ENCODE results near the gene RACK1.

RACK1 gene

DNA sequence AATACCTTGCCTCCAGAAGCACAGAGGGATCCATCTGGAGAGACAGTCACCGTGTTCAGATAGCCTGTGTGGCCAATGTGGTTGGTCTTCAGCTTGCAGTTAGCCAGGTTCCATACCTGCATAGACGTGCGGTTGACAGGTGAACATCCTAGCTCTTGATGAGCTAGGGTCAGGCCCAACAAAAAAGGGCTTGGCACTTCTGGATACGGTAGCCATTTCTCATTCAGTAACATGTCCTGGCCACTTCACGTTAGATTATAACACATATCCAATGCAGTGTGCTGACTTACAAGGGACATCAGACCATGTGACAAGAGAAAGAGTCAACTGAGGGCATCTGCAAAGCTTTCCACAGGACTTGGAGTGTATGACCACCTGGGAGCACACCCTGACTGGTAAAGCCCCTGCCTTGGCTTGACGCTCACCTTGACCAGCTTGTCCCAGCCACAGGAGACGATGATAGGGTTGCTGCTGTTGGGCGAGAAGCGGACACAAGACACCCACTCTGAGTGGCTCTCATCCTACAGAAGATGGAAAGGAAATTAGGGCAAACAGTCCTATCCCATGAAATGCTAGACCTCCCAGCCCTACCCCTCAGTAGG is 4.5 kb downstream of the RACK1 start:
- peaks cover 93% of the 10 kb centered on the region for H3K36me3 ChIP-seq (ENCODE audit: control insufficient read depth, low read length)
- no peak overlapping the region for H3K4me3 ChIP-seq (ENCODE audit: low read length)
- no peaks in the 10 kb centered on the region for H3K9me2 ChIP-seq (replicated peaks; ENCODE audit: control insufficient read depth, low read length)
- peaks cover 17% of the 10 kb centered on the region for H3K4me1 ChIP-seq (ENCODE audit: control insufficient read depth, low read length)
- H4K20me1 ChIP-seq (ENCODE audit: control insufficient read depth, insufficient read depth, low read depth, low read length): peaks cover 36% of the 10 kb centered on the region
- no peak overlapping the region for H3K27ac ChIP-seq (ENCODE audit: low read depth, low read length)
- peaks cover 76% of the 10 kb centered on the region for H3F3A ChIP-seq (ENCODE audit: control insufficient read depth, insufficient read depth)
- no peaks in the 10 kb centered on the region for H3K27me3 ChIP-seq (ENCODE audit: control insufficient read depth, low read length)
- no peak for TF ChIP-seq EZH2phosphoT487 (IDR thresholded peaks at IDR 0.05; ENCODE audit: borderline replicate concordance, low read length)
- TF ChIP-seq, protein P1, sequence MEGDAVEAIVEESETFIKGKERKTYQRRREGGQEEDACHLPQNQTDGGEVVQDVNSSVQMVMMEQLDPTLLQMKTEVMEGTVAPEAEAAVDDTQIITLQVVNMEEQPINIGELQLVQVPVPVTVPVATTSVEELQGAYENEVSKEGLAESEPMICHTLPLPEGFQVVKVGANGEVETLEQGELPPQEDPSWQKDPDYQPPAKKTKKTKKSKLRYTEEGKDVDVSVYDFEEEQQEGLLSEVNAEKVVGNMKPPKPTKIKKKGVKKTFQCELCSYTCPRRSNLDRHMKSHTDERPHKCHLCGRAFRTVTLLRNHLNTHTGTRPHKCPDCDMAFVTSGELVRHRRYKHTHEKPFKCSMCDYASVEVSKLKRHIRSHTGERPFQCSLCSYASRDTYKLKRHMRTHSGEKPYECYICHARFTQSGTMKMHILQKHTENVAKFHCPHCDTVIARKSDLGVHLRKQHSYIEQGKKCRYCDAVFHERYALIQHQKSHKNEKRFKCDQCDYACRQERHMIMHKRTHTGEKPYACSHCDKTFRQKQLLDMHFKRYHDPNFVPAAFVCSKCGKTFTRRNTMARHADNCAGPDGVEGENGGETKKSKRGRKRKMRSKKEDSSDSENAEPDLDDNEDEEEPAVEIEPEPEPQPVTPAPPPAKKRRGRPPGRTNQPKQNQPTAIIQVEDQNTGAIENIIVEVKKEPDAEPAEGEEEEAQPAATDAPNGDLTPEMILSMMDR (IDR thresholded peaks at IDR 0.05; ENCODE audit: low read depth, low read length, poor library complexity, severe bottlenecking): no peak
- H3K9me3 ChIP-seq (ENCODE audit: control insufficient read depth, insufficient read depth, low read length): no peaks in the 10 kb centered on the region
- peaks cover 55% of the 10 kb centered on the region for H3K79me2 ChIP-seq (ENCODE audit: control insufficient read depth, low read length)
- H3K4me2 ChIP-seq (ENCODE audit: low read length): no peak overlapping the region

DNA sequence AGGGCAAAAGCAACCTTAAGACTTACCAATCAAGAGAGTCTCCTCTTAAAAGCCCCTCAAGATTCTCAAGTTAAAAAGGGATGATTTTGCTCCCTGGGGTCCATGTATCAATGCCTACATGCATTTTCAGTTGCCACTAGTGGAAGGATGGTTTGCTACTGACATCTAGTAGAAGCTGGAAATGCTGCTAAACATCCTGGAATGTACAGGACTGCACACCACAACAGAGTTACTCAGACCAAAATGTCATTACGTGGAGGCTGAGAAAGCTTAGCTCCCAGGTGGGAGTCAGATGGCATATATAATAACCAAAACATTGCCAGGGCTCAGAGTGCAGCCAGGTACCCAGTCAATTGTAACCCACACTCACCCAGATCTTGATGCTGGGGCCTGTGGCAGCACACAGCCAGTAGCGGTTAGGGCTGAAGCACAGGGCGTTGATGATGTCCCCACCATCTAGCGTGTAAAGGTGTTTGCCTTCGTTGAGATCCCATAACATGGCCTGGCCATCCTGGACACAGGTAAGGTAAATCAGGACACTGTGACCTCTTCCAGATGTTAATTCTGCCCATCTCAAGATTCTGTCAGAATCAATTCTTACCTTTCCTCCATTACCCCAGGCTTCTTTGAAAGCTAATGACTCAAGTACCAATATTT is 5.8 kb downstream of the RACK1 start:
- H3K27me3 ChIP-seq (ENCODE audit: control insufficient read depth, low read length): no peaks in the 10 kb centered on the region
- no peak overlapping the region for H3K4me2 ChIP-seq (ENCODE audit: low read length)
- TF ChIP-seq, protein P1 (IDR thresholded peaks at IDR 0.05; ENCODE audit: low read depth, low read length, poor library complexity, severe bottlenecking): no peak
- TF ChIP-seq EZH2phosphoT487 (IDR thresholded peaks at IDR 0.05; ENCODE audit: borderline replicate concordance, low read length): no peak
- no peak overlapping the region for H3K27ac ChIP-seq (ENCODE audit: low read depth, low read length)
- H3K4me1 ChIP-seq (ENCODE audit: control insufficient read depth, low read length): peaks cover 17% of the 10 kb centered on the region
- peaks cover 95% of the 10 kb centered on the region for H3K36me3 ChIP-seq (ENCODE audit: control insufficient read depth, low read length)
- no peaks in the 10 kb centered on the region for H3K9me2 ChIP-seq (replicated peaks; ENCODE audit: control insufficient read depth, low read length)
- H3K9me3 ChIP-seq (ENCODE audit: control insufficient read depth, insufficient read depth, low read length): no peaks in the 10 kb centered on the region
- peaks cover 81% of the 10 kb centered on the region for H3F3A ChIP-seq (ENCODE audit: control insufficient read depth, insufficient read depth)
- H4K20me1 ChIP-seq (ENCODE audit: control insufficient read depth, insufficient read depth, low read depth, low read length): peaks cover 34% of the 10 kb centered on the region
- peaks cover 44% of the 10 kb centered on the region for H3K79me2 ChIP-seq (ENCODE audit: control insufficient read depth, low read length)
- H3K4me3 ChIP-seq (ENCODE audit: low read length): no peak overlapping the region

DNA sequence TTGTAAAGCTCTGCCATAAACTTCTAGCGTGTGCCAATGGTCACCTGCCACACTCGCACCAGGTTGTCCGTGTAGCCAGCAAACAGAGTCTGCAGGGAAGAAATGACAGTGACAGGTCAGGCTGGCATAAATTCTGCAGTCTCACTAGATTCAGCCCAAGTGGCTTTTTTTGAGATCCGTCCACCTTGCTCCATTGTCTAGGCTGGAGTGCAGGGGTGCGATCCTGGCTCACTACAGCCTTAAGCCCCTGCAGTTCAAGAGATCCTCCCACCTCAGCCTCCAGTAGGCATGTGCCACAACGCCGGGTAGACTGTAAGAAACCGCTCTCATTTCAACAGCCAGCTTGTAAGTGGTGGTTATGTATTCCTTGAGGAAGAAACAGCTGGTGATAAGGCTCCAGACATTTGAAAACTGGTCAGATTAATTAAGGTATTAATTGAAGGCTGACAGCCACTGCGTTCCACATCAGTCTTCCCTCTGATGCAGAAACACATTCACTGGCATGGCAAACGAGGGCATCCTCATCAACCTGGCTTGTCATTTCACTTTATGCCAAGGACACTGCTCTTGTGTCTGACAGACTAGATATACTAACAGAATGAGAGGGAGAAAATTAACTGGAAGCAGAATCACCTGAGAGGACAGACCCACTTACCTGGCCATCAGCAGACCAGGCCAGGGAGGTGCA is 6.6 kb downstream of the RACK1 start:
- no peak for TF ChIP-seq EZH2phosphoT487 (IDR thresholded peaks at IDR 0.05; ENCODE audit: borderline replicate concordance, low read length)
- TF ChIP-seq, protein P1 (IDR thresholded peaks at IDR 0.05; ENCODE audit: low read depth, low read length, poor library complexity, severe bottlenecking): no peak
- Histone ChIP-seq H4K20me1 (ENCODE audit: control insufficient read depth, insufficient read depth, low read depth, low read length) (peaks cover 26% of the 10 kb centered on the region), H3K4me1 (ENCODE audit: control insufficient read depth, low read length) (peaks cover 12% of the 10 kb centered on the region)

More for the DNA sequence above, 6.6 kb downstream of the RACK1 start:
- no peaks in the 10 kb centered on the region for H3K9me3 ChIP-seq (ENCODE audit: control insufficient read depth, insufficient read depth, low read length)
- H3K4me2 ChIP-seq (ENCODE audit: low read length): no peak overlapping the region
- H3K79me2 ChIP-seq (ENCODE audit: control insufficient read depth, low read length): peaks cover 37% of the 10 kb centered on the region
- no peaks in the 10 kb centered on the region for H3K27me3 ChIP-seq (ENCODE audit: control insufficient read depth, low read length)
- H3K9me2 ChIP-seq (replicated peaks; ENCODE audit: control insufficient read depth, low read length): no peaks in the 10 kb centered on the region
- H3K4me3 ChIP-seq (ENCODE audit: low read length): no peak overlapping the region
- H3K36me3 ChIP-seq (ENCODE audit: control insufficient read depth, low read length): peaks cover 88% of the 10 kb centered on the region
- H3K27ac ChIP-seq (ENCODE audit: low read depth, low read length): no peak overlapping the region
- H3F3A ChIP-seq (ENCODE audit: control insufficient read depth, insufficient read depth): peaks cover 76% of the 10 kb centered on the region

All from DOHH2 (cell line).